GM21390 (cell line): ENCODE results near the gene GALNTL6.
"Not testable (repeated sequence)": the region's sequence is repeated elsewhere in the genome, so short reads cannot be mapped to it uniquely, and the experiment has no call there.

ENCODE experiments used
- ATAC-seq: cut with Tn5 transposase; IDR thresholded peaks from one replicate; pipeline ENCODE4 v1.9.1; 2021; ENCODE audit not compliant: unreplicated experiment

GALNTL6 gene

GRCh38 chr4:172357006-172357540, 543.9 kb downstream of the GALNTL6 start:
- ATAC-seq = no peak

- no peak for ATAC-seq
Measured at GRCh38 chr4:172362569-172362968, 549.4 kb downstream of the GALNTL6 start.

- no peak for ATAC-seq
Measured at GRCh38 chr4:172369471-172369959, 556.3 kb downstream of the GALNTL6 start.

- no peak for ATAC-seq
Measured at GRCh38 chr4:172377486-172378140, 564.4 kb downstream of the GALNTL6 start.

- no peak for ATAC-seq
Measured at GRCh38 chr4:172379834-172380233, 566.6 kb downstream of the GALNTL6 start.

GRCh38 chr4:172390331-172390730, 577.1 kb downstream of the GALNTL6 start:
- ATAC-seq = no peak

GRCh38 chr4:172392741-172393140, 579.5 kb downstream of the GALNTL6 start:
- no peak for ATAC-seq

GRCh38 chr4:172393220-172393619, 580.0 kb downstream of the GALNTL6 start:
- ATAC-seq = no peak

GRCh38 chr4:172404676-172405075, 591.5 kb downstream of the GALNTL6 start:
- ATAC-seq = no peak

GRCh38 chr4:172410363-172410762, 597.2 kb downstream of the GALNTL6 start:
- no peak for ATAC-seq

- no peak for ATAC-seq
Measured at GRCh38 chr4:172411149-172411548, 597.9 kb downstream of the GALNTL6 start.

GRCh38 chr4:172412851-172413580, 599.8 kb downstream of the GALNTL6 start:
- no peak for ATAC-seq

GRCh38 chr4:172428979-172429378, 615.8 kb downstream of the GALNTL6 start:
- not testable (repeated sequence) for ATAC-seq

- no peak for ATAC-seq
Measured at GRCh38 chr4:172480471-172480870, 667.3 kb downstream of the GALNTL6 start.

- ATAC-seq = no peak
Measured at GRCh38 chr4:172481802-172482508, 668.8 kb downstream of the GALNTL6 start.

GRCh38 chr4:172485007-172485406, 671.8 kb downstream of the GALNTL6 start:
- ATAC-seq = no peak

GRCh38 chr4:172486531-172486930, 673.3 kb downstream of the GALNTL6 start:
- no peak for ATAC-seq

- ATAC-seq = no peak
Measured at GRCh38 chr4:172489861-172490260, 676.7 kb downstream of the GALNTL6 start.

- ATAC-seq = no peak
Measured at GRCh38 chr4:172495769-172496168, 682.6 kb downstream of the GALNTL6 start.

- no peak for ATAC-seq
Measured at GRCh38 chr4:172497321-172497720, 684.1 kb downstream of the GALNTL6 start.

- no peak for ATAC-seq
Measured at GRCh38 chr4:172514011-172514410, 700.8 kb downstream of the GALNTL6 start.
